ENCODE measurements around the gene IL17B.

The IL17B gene

DNA sequence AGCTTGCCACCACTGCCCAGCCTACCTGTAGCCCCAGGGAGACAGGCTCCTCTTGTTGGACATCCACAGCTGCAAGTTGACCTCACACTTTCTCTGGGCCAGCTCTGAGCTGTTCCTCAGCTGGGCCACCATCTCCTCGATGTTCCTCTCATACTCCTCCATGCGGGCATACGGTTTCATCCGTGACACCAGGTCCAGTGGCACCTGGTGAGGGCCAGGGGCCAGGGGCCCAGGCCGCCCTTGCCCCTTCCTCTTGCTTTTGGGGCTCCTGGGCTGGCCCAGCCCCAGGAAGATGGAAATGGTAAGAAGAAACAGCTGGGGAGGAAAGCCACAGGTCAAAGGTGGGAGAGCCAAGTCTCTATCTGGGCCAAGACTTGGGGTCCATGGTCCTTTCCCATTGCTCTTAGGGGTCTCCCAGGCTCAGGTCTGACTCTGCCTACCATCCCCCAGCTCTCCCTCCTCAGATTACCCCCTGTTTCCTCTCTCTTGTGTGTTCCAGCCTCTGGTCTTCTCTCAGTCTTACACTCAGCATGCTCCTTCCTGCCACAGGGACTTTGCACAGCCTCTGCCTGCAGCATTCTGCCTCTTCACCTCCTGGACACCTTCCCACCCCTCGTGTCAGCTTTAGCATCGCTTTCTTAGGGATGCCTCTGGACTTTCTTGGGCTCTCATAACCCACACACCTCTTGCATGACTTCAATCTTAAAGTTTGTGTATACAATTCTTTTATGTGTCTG lies 2.2 kb downstream of the IL17B start:
- no peak overlapping the region for H3K4me2 ChIP-seq (ENCODE audit: low read length)
- H2AFZ ChIP-seq (ENCODE audit: low read length) = no peak overlapping the region
- no peaks in the 10 kb centered on the region for H3K9me3 ChIP-seq (ENCODE audit: low read length)
- H3K4me1 ChIP-seq (ENCODE audit: insufficient read depth, low read length, severe bottlenecking) = peaks cover 12% of the 10 kb centered on the region
- H3K79me2 ChIP-seq (ENCODE audit: insufficient read depth, low read length) = no peaks in the 10 kb centered on the region
- no peaks in the 10 kb centered on the region for H3K36me3 ChIP-seq (ENCODE audit: insufficient read depth, low read length)
- H3K4me3 ChIP-seq (ENCODE audit: low read depth, low read length, poor library complexity, severe bottlenecking) = no peak overlapping the region
- H3K9ac ChIP-seq (ENCODE audit: low read length) = no peak overlapping the region
- no peaks in the 10 kb centered on the region for H3K9me2 ChIP-seq (ENCODE audit: low read depth, low read length)
- no peaks in the 10 kb centered on the region for H3F3A ChIP-seq (ENCODE audit: insufficient read depth, low read length)
- H4K20me1 ChIP-seq (ENCODE audit: insufficient read depth, low read length) = no peaks in the 10 kb centered on the region
- H3K27ac ChIP-seq (ENCODE audit: low read depth, low read length, poor library complexity, severe bottlenecking) = no peak overlapping the region
- no peaks in the 10 kb centered on the region for H3K27me3 ChIP-seq (ENCODE audit: insufficient read depth, low read length)
- TF ChIP-seq EZH2 (IDR thresholded peaks at IDR 0.05; ENCODE audit: borderline replicate concordance, low read length) = no peak
- TF ChIP-seq CTCF (IDR thresholded peaks at IDR 0.05; ENCODE audit: low read length) = no peak

DNA sequence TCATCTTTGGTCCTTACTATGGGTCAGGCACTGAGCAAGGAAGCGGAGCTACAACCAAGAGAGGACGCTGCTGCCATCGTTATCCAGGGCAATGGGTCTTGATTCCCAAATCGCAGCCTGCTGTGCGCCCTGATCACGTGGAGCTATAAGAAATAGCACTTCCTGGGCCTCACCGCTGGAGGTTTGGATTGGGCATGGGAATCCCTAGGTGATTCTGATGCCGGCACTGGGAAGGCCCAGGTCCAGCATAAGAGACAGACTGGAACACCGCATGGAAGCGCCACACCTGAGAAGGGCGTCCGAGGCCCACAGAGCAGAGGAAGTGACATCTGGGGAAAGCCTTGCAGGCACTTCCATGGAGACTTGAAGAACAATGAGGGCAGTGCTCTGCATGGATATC lies 3.0 kb downstream of the IL17B start:
- H3K9me2 ChIP-seq (ENCODE audit: low read depth, low read length) = no peaks in the 10 kb centered on the region
- H4K20me1 ChIP-seq (ENCODE audit: insufficient read depth, low read length) = no peaks in the 10 kb centered on the region
- no peak overlapping the region for H3K4me2 ChIP-seq (ENCODE audit: low read length)
- TF ChIP-seq CTCF (IDR thresholded peaks at IDR 0.05; ENCODE audit: low read length) (no peak), EZH2 (IDR thresholded peaks at IDR 0.05; ENCODE audit: borderline replicate concordance, low read length) (no peak)
- H3F3A ChIP-seq (ENCODE audit: insufficient read depth, low read length) = no peaks in the 10 kb centered on the region
- no peak overlapping the region for H3K27ac ChIP-seq (ENCODE audit: low read depth, low read length, poor library complexity, severe bottlenecking)
- H3K4me3 ChIP-seq (ENCODE audit: low read depth, low read length, poor library complexity, severe bottlenecking) = no peak overlapping the region
- no peak overlapping the region for H2AFZ ChIP-seq (ENCODE audit: low read length)
- no peaks in the 10 kb centered on the region for H3K79me2 ChIP-seq (ENCODE audit: insufficient read depth, low read length)
- no peaks in the 10 kb centered on the region for H3K9me3 ChIP-seq (ENCODE audit: low read length)
- H3K36me3 ChIP-seq (ENCODE audit: insufficient read depth, low read length) = no peaks in the 10 kb centered on the region
- no peaks in the 10 kb centered on the region for H3K27me3 ChIP-seq (ENCODE audit: insufficient read depth, low read length)
- peaks cover 8% of the 10 kb centered on the region for H3K4me1 ChIP-seq (ENCODE audit: insufficient read depth, low read length, severe bottlenecking)
- H3K9ac ChIP-seq (ENCODE audit: low read length) = no peak overlapping the region

GRCh38 chr5:149375434-149375833 lies 3.7 kb downstream of the IL17B start:
- H3K36me3 ChIP-seq (ENCODE audit: insufficient read depth, low read length) = no peaks in the 10 kb centered on the region
- no peaks in the 10 kb centered on the region for H3K9me3 ChIP-seq (ENCODE audit: low read length)
- H3K79me2 ChIP-seq (ENCODE audit: insufficient read depth, low read length) = no peaks in the 10 kb centered on the region
- H3K4me1 ChIP-seq (ENCODE audit: insufficient read depth, low read length, severe bottlenecking) = peaks cover 1% of the 10 kb centered on the region
- no peaks in the 10 kb centered on the region for H3F3A ChIP-seq (ENCODE audit: insufficient read depth, low read length)
- TF ChIP-seq EZH2 (IDR thresholded peaks at IDR 0.05; ENCODE audit: borderline replicate concordance, low read length) = no peak
- no peaks in the 10 kb centered on the region for H3K27me3 ChIP-seq (ENCODE audit: insufficient read depth, low read length)
- H3K4me3 ChIP-seq (ENCODE audit: low read depth, low read length, poor library complexity, severe bottlenecking) = no peak overlapping the region
- no peak overlapping the region for H2AFZ ChIP-seq (ENCODE audit: low read length)
- H3K27ac ChIP-seq (ENCODE audit: low read depth, low read length, poor library complexity, severe bottlenecking) = no peak overlapping the region
- H3K9ac ChIP-seq (ENCODE audit: low read length) = no peak overlapping the region
- no peaks in the 10 kb centered on the region for H3K9me2 ChIP-seq (ENCODE audit: low read depth, low read length)
- H3K4me2 ChIP-seq (ENCODE audit: low read length) = no peak overlapping the region
- H4K20me1 ChIP-seq (ENCODE audit: insufficient read depth, low read length) = no peaks in the 10 kb centered on the region

GRCh38 chr5:149374801-149375200 lies 4.3 kb downstream of the IL17B start:
- H4K20me1 ChIP-seq (ENCODE audit: insufficient read depth, low read length) = no peaks in the 10 kb centered on the region

More at GRCh38 chr5:149374801-149375200, 4.3 kb downstream of the IL17B start:
- Histone ChIP-seq H3K27ac (ENCODE audit: low read depth, low read length, poor library complexity, severe bottlenecking) (no peak overlapping the region), H3K9me2 (ENCODE audit: low read depth, low read length) (no peaks in the 10 kb centered on the region), H3K4me1 (ENCODE audit: insufficient read depth, low read length, severe bottlenecking) (no peaks in the 10 kb centered on the region), H3K9ac (ENCODE audit: low read length) (no peak overlapping the region), H3K79me2 (ENCODE audit: insufficient read depth, low read length) (no peaks in the 10 kb centered on the region), H3K36me3 (ENCODE audit: insufficient read depth, low read length) (no peaks in the 10 kb centered on the region), H3K4me3 (ENCODE audit: low read depth, low read length, poor library complexity, severe bottlenecking) (no peak overlapping the region), H2AFZ (ENCODE audit: low read length) (no peak overlapping the region), H3K27me3 (ENCODE audit: insufficient read depth, low read length) (no peaks in the 10 kb centered on the region), H3K9me3 (ENCODE audit: low read length) (no peaks in the 10 kb centered on the region), H3K4me2 (ENCODE audit: low read length) (no peak overlapping the region), H3F3A (ENCODE audit: insufficient read depth, low read length) (no peaks in the 10 kb centered on the region)
- TF ChIP-seq EZH2 (IDR thresholded peaks at IDR 0.05; ENCODE audit: borderline replicate concordance, low read length) = no peak
